IMR-90 (cell line): ENCODE measurements around the gene FAM78A. TPM values are rescaled to one million over a fixed set of nuclear protein-coding genes. Genes with fewer than 3 reads are reported as not detected.

Experiments
- ATAC-seq: fragments of 200-7000 bp; cut with Tn5 transposase; 2 replicates; pipeline ENCODE4 v1.9.1; 2020; ENCODE audit warnings: low read depth, mild to moderate bottlenecking, moderate library complexity
- BruUV-seq: library from RNA; stranded (reverse); fragments of 400-500 nt; replicated peaks from 2 replicates; lab custom pipeline; 2021; lab: Mats Ljungman, UMichigan
- CTCF ChIA-PET: fragments of 300-600 bp; formaldehyde crosslinking; extraction: SDS; loops from one replicate; lab custom pipeline; 2021; ENCODE audit warnings: antibody characterized with exemption; lab: Yijun Ruan, JAX
- POLR2A ChIA-PET: fragments of 300-600 bp; sonication (Branson Sonifier 250); formaldehyde crosslinking; loops from one replicate; lab custom pipeline; 2022; ENCODE audit warnings: antibody characterized with exemption; ENCODE audit not compliant: unreplicated experiment; lab: Charles Lee
- DNase-seq: peaks from one replicate; pipeline ENCODE4 v3.0.0; 2013
- H2AFZ ChIP-seq: replicated peaks from 2 replicates; pipeline ENCODE3; 2013; ENCODE audit warnings: low read length, mild to moderate bottlenecking; ENCODE audit not compliant: poor library complexity
- H2AK5ac ChIP-seq: 2 replicates; pipeline ENCODE4 v1.6.1; 2013; ENCODE audit warnings: low read depth, low read length, inconsistent platforms
- H2AK9ac ChIP-seq: replicated peaks from 2 replicates; pipeline ENCODE3; 2013; ENCODE audit warnings: mild to moderate bottlenecking, low read depth, low read length, moderate library complexity; ENCODE audit not compliant: poor library complexity
- H2BK120ac ChIP-seq: 2 replicates; pipeline ENCODE4 v1.6.1; 2013; ENCODE audit warnings: low read depth, low read length, inconsistent platforms
- H2BK15ac ChIP-seq: 3 replicates; pipeline ENCODE4 v1.6.1; 2013; ENCODE audit warnings: low read depth, low read length, inconsistent platforms
- H2BK20ac ChIP-seq: 2 replicates; pipeline ENCODE4 v1.6.1; 2013; ENCODE audit warnings: low read depth, mild to moderate bottlenecking, inconsistent platforms, low read length, moderate library complexity
- H2BK5ac ChIP-seq: 2 replicates; pipeline ENCODE4 v1.6.1; 2013; ENCODE audit warnings: mild to moderate bottlenecking, low read depth, low read length, inconsistent platforms; ENCODE audit not compliant: poor library complexity, severe bottlenecking
- H3K14ac ChIP-seq: replicated peaks from 2 replicates; pipeline ENCODE4 v1.6.1; 2013; ENCODE audit warnings: low read depth, low read length, inconsistent platforms
- H3K18ac ChIP-seq: 2 replicates; pipeline ENCODE4 v1.6.1; 2013; ENCODE audit warnings: low read depth, low read length, control low read depth
- H3K23ac ChIP-seq: 2 replicates; pipeline ENCODE4 v1.6.1; 2013; ENCODE audit warnings: low read depth, low read length, inconsistent platforms
- H3K27ac ChIP-seq: 2 replicates; pipeline ENCODE4 v1.5.1; 2013; ENCODE audit warnings: mild to moderate bottlenecking, control low read depth, low read length; ENCODE audit not compliant: insufficient read depth
- H3K27me3 ChIP-seq: 2 replicates; pipeline ENCODE4 v1.6.1; 2013; ENCODE audit warnings: low read length; ENCODE audit not compliant: control insufficient read depth, insufficient read depth
- H3K36me3 ChIP-seq: 2 replicates; pipeline ENCODE4 v1.6.1; 2013; ENCODE audit warnings: low read length, mixed read lengths; ENCODE audit not compliant: control insufficient read depth, insufficient read depth
- H3K4ac ChIP-seq: 2 replicates; pipeline ENCODE4 v1.6.1; 2013; ENCODE audit warnings: low read depth, low read length, inconsistent platforms
- H3K4me1 ChIP-seq: 2 replicates; pipeline ENCODE4 v1.6.1; 2013; ENCODE audit warnings: low read length, mixed read lengths; ENCODE audit not compliant: control insufficient read depth, insufficient read depth
- H3K4me2 ChIP-seq: 2 replicates; pipeline ENCODE4 v1.6.1; 2013; ENCODE audit warnings: low read depth, mild to moderate bottlenecking, control low read depth, low read length, moderate library complexity
- H3K4me3 ChIP-seq: 2 replicates; pipeline ENCODE4 v1.5.1; 2013; ENCODE audit warnings: low read depth, mild to moderate bottlenecking, control low read depth, low read length, moderate library complexity; ENCODE audit not compliant: insufficient read depth
- H3K56ac ChIP-seq: 2 replicates; pipeline ENCODE4 v1.6.1; 2013; ENCODE audit warnings: low read length, inconsistent platforms; ENCODE audit not compliant: insufficient read depth; ENCODE audit errors: extremely low read depth
- H3K79me1 ChIP-seq, 2 experiments: 2 replicates each; pipeline ENCODE4 v1.6.1; 2013; ENCODE audit warnings: low read length in 2 of 2, inconsistent platforms in 1 of 2, low read depth in 1 of 2
- H3K9ac ChIP-seq: 2 replicates; pipeline ENCODE4 v1.6.1; 2013; ENCODE audit warnings: low read depth, low read length, control low read depth
- H3K9me1 ChIP-seq: 2 replicates; pipeline ENCODE4 v1.6.1; 2013; ENCODE audit warnings: low read length, inconsistent platforms; ENCODE audit not compliant: insufficient read depth
- H3K9me3 ChIP-seq: 2 replicates; pipeline ENCODE4 v1.6.1; 2013; ENCODE audit warnings: low read length; ENCODE audit not compliant: control insufficient read depth, insufficient read depth
- H4K20me1 ChIP-seq: 2 replicates; pipeline ENCODE4 v1.6.1; 2013; ENCODE audit warnings: low read length, inconsistent platforms; ENCODE audit not compliant: insufficient read depth
- H4K5ac ChIP-seq: 2 replicates; pipeline ENCODE4 v1.6.1; 2013; ENCODE audit warnings: mild to moderate bottlenecking, low read depth, low read length, control low read depth
- H4K8ac ChIP-seq, 2 experiments: 2 replicates each; pipeline ENCODE4 v1.6.1; 2013; ENCODE audit warnings: low read depth in 2 of 2, low read length in 2 of 2, control low read depth in 1 of 2, inconsistent platforms in 1 of 2
- H4K91ac ChIP-seq: 2 replicates; pipeline ENCODE4 v1.6.1; 2013; ENCODE audit warnings: low read depth, low read length, inconsistent platforms; ENCODE audit not compliant: insufficient read depth
- BHLHE40 ChIP-seq: fragments of 150-350 bp; IDR thresholded peaks from 2 replicates; pipeline ENCODE4 v1.6.1; 2016; ENCODE audit warnings: mild to moderate bottlenecking, low read depth, low read length
- CEBPB ChIP-seq: IDR thresholded peaks from 2 replicates; pipeline ENCODE4 v1.6.1; 2012; ENCODE audit warnings: low read depth, low read length, improper control_type of control experiment
- CHD1 ChIP-seq: IDR thresholded peaks from 2 replicates; pipeline ENCODE4 v1.6.1; 2012; ENCODE audit warnings: low read depth, low read length, improper control_type of control experiment
- FOS ChIP-seq: fragments of 150-350 bp; IDR thresholded peaks from 2 replicates; pipeline ENCODE4 v1.6.1; 2016; ENCODE audit warnings: low read depth, low read length
- MAFK ChIP-seq: IDR thresholded peaks from 2 replicates; pipeline ENCODE4 v1.6.1; 2012; ENCODE audit warnings: low read depth, low read length, improper control_type of control experiment
- MAZ ChIP-seq: IDR thresholded peaks from 2 replicates; pipeline ENCODE4 v1.6.1; 2012; ENCODE audit warnings: low read depth, mild to moderate bottlenecking, low read length, improper control_type of control experiment, moderate library complexity, borderline replicate concordance
- MXI1 ChIP-seq: IDR thresholded peaks from 2 replicates; pipeline ENCODE4 v1.6.1; 2012; ENCODE audit warnings: low read depth, mild to moderate bottlenecking, low read length, moderate library complexity, borderline replicate concordance
- NFE2L2 ChIP-seq: fragments of 150-350 bp; IDR thresholded peaks from 2 replicates; pipeline ENCODE4 v1.6.1; 2016; ENCODE audit warnings: low read depth, mild to moderate bottlenecking, low read length
- POLR2A ChIP-seq: IDR thresholded peaks from 2 replicates; pipeline ENCODE4 v1.6.1; 2012; ENCODE audit warnings: mild to moderate bottlenecking, low read depth, low read length
- RAD21 ChIP-seq: IDR thresholded peaks from 2 replicates; pipeline ENCODE4 v1.6.1; 2012; ENCODE audit warnings: low read length, improper control_type of control experiment
- RFX5 ChIP-seq: IDR thresholded peaks from 2 replicates; pipeline ENCODE4 v1.8.0; 2012; ENCODE audit warnings: low read depth, mild to moderate bottlenecking, low read length, moderate library complexity
- SMC3 ChIP-seq: fragments of 150-350 bp; IDR thresholded peaks from 2 replicates; pipeline ENCODE4 v1.6.1; 2016; ENCODE audit warnings: low read depth, mild to moderate bottlenecking, antibody characterized with exemption, low read length, moderate library complexity
- WGBS, 2 experiments: methylation state at CpG; one replicate each; pipeline versions ENCODE4 v1.1.5 to v1.1.7; 2013; ENCODE audit warnings: missing lambda C conversion rate in 2 of 2; ENCODE audit not compliant: insufficient read length in 1 of 2; ENCODE audit errors: extremely low coverage in 2 of 2; 5-methylcytosine and 5-hydroxymethylcytosine counted together
- dilution Hi-C: fragments of 300-500 bp; cut with HindIII; formaldehyde crosslinking; loops from one replicate; pipeline ENCODE4 v1.14.3; 2018; ENCODE audit warnings: low sequenced_read_pairs; ENCODE audit not compliant: unreplicated experiment
- in situ Hi-C: fragments of 300-500 bp; cut with MboI; formaldehyde crosslinking; loops from 3 replicates; pipeline ENCODE4 v1.14.3; 2019; ENCODE audit warnings: low sequenced_read_pairs, inconsistent platforms, mixed read lengths
- intact Hi-C: fragments of 100-400 bp; cut with micrococcal nuclease; formaldehyde crosslinking; loops from 2 replicates; pipeline ENCODE4 v1.10.0; 2022
- polyA plus RNA-seq, 3 experiments: library from polyadenylated mRNA; depleted of rRNA; stranded (reverse); fragments of >200 nt; gene quantifications; 2 replicates each; pipeline ENCODE4 v1.2.3, GENCODE V29; 2012; ENCODE audit warnings: low replicate concordance in 1 of 3
- total RNA-seq: library from RNA; depleted of rRNA; stranded (reverse); fragments of >200 nt; gene quantifications from 2 replicates; pipeline ENCODE4 v1.2.3, GENCODE V29; 2012
- TF ChIP-seq, protein P1 (sequence below): fragments of 150-350 bp; IDR thresholded peaks from 2 replicates; pipeline ENCODE4 v1.6.1; 2016; ENCODE audit warnings: low read depth, mild to moderate bottlenecking, low read length, moderate library complexity, borderline replicate concordance
- TF ChIP-seq, protein P2 (sequence below): fragments of 150-350 bp; IDR thresholded peaks from 2 replicates; pipeline ENCODE4 v1.6.1; 2017; ENCODE audit warnings: mild to moderate bottlenecking, antibody characterized with exemption, low read length, low read depth
- TF ChIP-seq, protein P3 (sequence below): conservative IDR thresholded peaks from 2 replicates; pipeline ENCODE4 v1.5.1; 2012; ENCODE audit warnings: mild to moderate bottlenecking, low read depth, low read length, improper control_type of control experiment

FAM78A gene
- total and polyA plus RNA-seq, 2 of the 4 experiments (the other 2 are of a cell fraction), result 0.18 to 0.27 TPM

DNA sequence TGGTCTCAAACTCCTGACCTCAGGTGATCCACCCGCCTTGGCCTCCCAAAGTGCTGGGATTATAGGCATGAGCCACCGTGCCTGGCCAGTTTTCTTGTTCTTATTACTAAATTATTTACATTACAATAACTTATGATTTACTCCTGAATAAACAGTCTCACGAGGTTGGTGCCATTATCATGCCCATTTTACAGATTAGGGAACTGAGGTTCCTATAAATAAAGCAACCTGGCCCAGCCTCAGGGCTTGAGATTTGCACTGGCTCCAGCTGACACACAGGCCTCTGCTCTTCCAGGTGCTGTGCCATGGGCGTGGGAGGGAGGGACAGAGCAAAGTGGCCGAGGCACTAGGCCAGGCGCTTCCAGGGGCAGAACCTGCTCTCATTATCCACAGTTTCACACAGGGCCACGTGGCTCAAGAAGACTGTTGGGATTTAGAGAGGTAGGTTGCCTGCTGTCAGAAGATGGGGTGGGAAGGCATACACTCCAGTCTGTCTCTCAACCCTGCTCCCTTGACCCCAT is 15.5 kb upstream of the FAM78A start:
- Histone ChIP-seq H2BK20ac (no peak overlapping the region), H4K91ac (no peak overlapping the region), H4K8ac (no peak overlapping the region), H3K9me1 (no peaks in the 10 kb centered on the region; the same call in 1 of the 2 replicates), H4K20me1 (no peaks in the 10 kb centered on the region), H3K4me2 (no peak overlapping the region), H3K36me3 (no peaks in the 10 kb centered on the region), H2AFZ (no peak overlapping the region), H4K5ac (no peak overlapping the region), H3K27me3 (peaks cover 4% of the 10 kb centered on the region; the same call in 1 of the 2 replicates), H3K14ac (no peak overlapping the region), H3K27ac (no peak overlapping the region), H3K23ac (no peak overlapping the region), H3K56ac (no peak overlapping the region), H2BK15ac (no peak overlapping the region), H2AK9ac (no peak overlapping the region), H2BK5ac (no peak overlapping the region), H3K4ac (no peak overlapping the region), H3K18ac (no peak overlapping the region), H3K4me1 (no peaks in the 10 kb centered on the region), H3K9me3 (no peaks in the 10 kb centered on the region), H3K4me3 (no peak overlapping the region), H3K79me1 (no peaks in the 10 kb centered on the region), H2AK5ac (no peak overlapping the region), H2BK120ac (no peak overlapping the region), H3K9ac (no peak overlapping the region)
- no TSS peak for BruUV-seq
- CTCF ChIA-PET, result interaction anchor here (0.6 kb wide), 2 partner anchors 13 to 164 kb away, joined by 3 read pairs; no protein-coding TSS in a partner anchor
- DNase-seq, result no peak
- in situ Hi-C loops, result no loop called here
- no peak for ATAC-seq
- TF ChIP-seq CHD1, result no peak
- TF ChIP-seq, protein P1, sequence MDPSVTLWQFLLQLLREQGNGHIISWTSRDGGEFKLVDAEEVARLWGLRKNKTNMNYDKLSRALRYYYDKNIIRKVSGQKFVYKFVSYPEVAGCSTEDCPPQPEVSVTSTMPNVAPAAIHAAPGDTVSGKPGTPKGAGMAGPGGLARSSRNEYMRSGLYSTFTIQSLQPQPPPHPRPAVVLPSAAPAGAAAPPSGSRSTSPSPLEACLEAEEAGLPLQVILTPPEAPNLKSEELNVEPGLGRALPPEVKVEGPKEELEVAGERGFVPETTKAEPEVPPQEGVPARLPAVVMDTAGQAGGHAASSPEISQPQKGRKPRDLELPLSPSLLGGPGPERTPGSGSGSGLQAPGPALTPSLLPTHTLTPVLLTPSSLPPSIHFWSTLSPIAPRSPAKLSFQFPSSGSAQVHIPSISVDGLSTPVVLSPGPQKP, result no peak
- TF ChIP-seq MAFK, result no peak
- TF ChIP-seq BHLHE40, result no peak
- TF ChIP-seq MAZ, result no peak
- TF ChIP-seq, protein P2, sequence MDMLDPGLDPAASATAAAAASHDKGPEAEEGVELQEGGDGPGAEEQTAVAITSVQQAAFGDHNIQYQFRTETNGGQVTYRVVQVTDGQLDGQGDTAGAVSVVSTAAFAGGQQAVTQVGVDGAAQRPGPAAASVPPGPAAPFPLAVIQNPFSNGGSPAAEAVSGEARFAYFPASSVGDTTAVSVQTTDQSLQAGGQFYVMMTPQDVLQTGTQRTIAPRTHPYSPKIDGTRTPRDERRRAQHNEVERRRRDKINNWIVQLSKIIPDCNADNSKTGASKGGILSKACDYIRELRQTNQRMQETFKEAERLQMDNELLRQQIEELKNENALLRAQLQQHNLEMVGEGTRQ, result no peak
- TF ChIP-seq NFE2L2, result no peak
- no peak for TF ChIP-seq POLR2A
- TF ChIP-seq RAD21, result no peak
- TF ChIP-seq, protein P3, sequence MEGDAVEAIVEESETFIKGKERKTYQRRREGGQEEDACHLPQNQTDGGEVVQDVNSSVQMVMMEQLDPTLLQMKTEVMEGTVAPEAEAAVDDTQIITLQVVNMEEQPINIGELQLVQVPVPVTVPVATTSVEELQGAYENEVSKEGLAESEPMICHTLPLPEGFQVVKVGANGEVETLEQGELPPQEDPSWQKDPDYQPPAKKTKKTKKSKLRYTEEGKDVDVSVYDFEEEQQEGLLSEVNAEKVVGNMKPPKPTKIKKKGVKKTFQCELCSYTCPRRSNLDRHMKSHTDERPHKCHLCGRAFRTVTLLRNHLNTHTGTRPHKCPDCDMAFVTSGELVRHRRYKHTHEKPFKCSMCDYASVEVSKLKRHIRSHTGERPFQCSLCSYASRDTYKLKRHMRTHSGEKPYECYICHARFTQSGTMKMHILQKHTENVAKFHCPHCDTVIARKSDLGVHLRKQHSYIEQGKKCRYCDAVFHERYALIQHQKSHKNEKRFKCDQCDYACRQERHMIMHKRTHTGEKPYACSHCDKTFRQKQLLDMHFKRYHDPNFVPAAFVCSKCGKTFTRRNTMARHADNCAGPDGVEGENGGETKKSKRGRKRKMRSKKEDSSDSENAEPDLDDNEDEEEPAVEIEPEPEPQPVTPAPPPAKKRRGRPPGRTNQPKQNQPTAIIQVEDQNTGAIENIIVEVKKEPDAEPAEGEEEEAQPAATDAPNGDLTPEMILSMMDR, result no peak
- no peak for TF ChIP-seq RFX5
- no peak for TF ChIP-seq SMC3
- TF ChIP-seq FOS, result no peak
- no peak for TF ChIP-seq CEBPB
- TF ChIP-seq MXI1, result no peak
- no CpG with 5 or more reads among the region's 7 CpGs for WGBS, 2 experiments
- POLR2A ChIA-PET, result no interaction called here
- dilution Hi-C loops, result no loop called here
- intact Hi-C loops, result no loop called here
